GM18511 (cell line): Measurements from ENCODE around the gene PCBP3.

Experiments used
- ATAC-seq: cut with Tn5 transposase; IDR thresholded peaks from one replicate; pipeline ENCODE4 v1.9.1; 2021; ENCODE audit warnings: mild to moderate bottlenecking, moderate library complexity; ENCODE audit not compliant: unreplicated experiment

Gene PCBP3

DNA sequence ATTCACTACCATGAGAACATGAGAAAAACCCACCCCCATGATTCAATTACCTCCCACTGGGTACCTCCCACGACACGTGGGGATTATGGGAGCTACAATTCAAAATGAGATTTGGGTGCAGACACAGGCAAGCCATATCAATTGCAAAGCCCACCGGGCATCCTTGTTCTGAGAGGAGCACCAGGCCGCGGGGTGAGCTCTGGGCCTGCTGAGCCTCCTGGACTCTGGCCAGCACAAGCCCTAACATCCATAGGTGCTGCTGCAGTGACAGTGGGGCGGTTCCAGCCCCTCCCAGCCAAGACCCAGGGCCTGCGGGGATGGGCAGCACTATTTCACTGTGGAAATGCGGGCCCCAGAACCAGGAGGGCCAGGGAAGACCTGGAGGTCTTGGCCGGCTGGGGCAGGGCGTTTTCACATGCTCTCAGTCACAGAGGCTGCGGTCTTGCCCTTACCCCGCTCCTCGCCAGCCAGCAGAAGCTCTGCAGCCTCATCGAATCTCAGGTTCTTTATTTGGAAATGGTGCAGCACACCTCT, 103.8 kb downstream of the PCBP3 start:
- ATAC-seq, result no peak

DNA sequence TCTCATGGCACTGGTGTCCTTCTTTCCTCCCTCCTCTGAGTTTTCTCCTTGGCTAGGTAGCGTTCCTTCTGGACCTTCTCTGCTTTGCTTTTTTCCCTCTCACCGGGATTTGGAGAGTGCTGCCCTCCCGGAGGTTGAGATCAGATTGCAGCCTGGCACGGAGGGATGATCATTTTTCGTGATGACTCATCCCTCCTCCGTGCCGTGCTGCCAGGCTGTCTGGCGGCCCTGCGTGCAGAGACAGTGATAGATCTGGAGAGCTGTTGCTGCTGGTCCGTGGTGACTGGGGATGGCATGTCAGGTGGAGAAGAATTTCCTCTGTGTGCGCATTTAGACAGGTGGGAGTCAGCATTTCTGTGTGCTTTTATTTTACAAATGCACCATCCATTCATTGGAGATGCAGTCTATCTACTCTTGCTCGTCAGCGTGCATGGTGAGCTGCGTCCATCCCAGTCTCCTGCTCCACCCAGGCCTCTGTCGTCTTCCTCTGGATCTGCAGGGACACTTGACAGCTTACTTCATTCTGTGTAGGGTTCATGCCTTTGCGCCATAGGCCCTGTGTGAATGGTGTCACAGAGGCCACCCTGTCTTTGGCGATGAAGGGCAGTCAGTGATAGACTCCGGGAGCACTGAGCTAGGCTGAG, 104.4 kb downstream of the PCBP3 start:
- ATAC-seq, result no peak

DNA sequence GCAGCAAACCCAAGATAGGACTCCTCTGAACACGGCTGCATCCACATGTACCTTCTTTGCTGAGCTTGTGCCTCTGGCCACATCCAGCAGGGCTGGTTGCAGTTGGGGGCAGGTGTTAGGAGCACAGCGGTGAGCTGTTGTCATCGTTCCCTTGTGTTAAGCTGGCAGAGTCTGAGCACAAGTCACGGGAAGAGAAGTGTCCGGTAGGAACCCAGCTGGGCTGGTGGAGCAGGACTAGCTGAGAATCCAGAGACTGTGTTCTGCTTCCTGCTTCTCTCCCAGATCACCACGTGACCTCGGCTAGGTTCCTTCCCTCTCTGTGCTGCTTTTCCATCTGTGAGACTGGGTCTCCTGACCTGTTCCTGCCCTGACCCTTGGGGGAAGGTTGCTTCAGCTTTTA, 105.1 kb downstream of the PCBP3 start:
- ATAC-seq, result no peak

DNA sequence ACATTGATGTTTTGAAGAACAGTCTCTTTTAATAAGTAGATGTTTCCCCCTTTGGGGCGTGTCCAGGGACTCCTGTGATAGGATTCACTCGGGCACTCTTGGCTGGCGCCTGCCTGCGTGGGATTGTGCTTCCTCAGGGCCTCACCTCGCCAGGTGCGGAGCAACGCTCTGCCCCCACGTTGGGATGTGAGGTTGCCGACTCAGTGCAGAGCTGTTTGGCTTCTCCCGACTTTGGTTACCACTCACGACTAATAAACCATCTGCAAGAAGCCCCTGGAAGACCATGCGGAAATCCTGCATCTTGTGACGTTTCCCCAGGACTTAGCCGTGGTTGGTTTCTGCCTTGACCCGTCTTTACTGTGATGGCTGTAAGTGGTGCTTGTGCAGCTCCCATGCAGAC, 106.4 kb downstream of the PCBP3 start:
- no peak for ATAC-seq

DNA sequence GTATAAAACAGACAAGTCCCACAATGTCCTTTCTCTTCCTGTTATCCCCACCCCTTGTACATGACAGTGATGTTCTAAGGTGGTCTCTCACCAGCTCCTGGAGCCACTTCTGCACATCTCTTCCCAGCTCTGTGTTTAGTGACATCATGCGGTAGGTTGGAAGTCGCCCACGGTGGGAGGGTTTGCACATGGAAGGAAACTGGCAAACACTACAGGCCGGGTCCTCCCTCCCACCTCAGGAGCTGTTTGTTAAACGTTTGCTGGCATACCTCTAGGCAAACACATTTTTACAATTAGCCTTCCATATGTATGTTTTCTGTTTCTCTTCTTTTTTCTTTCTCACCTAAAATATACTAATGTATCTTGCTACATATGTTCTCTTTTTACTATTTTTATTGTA, 107.4 kb downstream of the PCBP3 start:
- no peak for ATAC-seq

DNA sequence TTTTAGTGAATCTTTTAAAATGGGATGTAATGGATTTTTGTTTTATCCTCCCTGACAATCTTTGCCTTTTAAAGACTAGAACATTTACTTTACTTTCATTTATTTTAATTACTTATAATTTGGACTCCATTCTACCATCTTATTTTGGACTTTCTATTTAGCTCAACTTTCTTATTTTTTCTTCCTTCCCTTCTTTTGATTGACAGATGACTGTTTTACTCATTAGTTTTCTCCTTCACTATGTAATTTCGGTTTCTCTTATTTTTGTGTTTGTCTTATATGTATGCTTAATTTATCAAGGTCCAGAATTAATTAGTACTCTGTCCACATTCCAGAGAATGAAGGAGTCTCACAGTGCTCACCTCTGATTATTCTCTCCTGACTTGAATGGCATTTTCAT, 109.9 kb downstream of the PCBP3 start:
- no peak for ATAC-seq

DNA sequence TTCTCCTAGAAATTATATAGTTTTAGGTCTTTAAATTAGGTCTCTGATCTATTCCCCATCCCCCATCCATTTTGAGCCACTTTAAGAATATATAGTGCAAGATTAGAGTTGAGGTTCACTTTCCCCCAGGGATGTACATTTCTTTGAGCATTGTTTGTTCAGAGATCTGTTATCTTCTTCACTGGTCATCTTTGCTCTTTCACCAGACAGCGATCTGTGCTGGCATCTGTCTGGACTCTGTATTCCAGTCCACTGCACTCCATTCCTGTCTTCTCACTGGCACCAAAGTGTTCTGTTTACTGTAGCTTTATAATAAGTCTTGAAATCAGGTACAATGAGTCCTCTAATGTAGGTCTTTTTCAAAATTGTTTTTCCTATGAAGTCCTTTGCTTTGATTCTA, 112.5 kb downstream of the PCBP3 start:
- no peak for ATAC-seq

DNA sequence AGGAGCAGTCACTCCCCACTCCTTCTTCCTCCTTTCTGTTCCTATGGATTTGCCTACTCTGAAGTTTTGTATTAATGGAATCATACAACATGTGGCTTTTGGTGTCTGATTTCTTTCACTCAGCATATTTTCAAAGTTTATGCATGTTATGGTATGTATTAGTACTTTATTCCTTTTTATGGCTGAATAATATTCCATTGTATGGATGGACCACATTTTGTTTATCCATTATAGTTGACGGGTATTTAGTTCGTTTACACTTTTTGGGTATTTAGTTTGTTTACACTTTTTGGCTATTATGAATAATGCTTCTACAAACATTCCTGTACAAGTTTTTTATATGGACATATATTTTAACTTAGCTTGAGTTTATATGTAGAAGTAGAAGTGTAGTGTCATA, 113.1 kb downstream of the PCBP3 start:
- ATAC-seq, result no peak

DNA sequence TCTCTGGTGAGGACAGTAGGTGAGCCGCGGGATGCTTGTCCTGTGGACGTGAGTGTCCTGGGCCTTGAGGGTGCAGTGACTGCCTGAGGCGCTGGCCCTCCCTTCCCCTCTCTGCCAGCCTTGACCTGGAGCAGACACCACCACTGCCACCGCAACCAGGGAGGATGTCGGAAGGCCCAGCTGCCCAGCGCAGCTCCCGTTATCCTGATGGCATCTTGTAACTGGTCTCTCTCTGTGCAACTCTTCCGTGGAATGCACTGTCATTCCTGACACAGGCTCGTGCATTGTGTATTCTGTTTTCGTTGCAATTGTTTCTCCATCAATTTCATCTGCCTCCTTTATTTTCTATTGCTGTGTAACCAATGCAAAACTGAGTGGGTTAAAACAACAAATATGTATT, 118.2 kb downstream of the PCBP3 start:
- no peak for ATAC-seq

DNA sequence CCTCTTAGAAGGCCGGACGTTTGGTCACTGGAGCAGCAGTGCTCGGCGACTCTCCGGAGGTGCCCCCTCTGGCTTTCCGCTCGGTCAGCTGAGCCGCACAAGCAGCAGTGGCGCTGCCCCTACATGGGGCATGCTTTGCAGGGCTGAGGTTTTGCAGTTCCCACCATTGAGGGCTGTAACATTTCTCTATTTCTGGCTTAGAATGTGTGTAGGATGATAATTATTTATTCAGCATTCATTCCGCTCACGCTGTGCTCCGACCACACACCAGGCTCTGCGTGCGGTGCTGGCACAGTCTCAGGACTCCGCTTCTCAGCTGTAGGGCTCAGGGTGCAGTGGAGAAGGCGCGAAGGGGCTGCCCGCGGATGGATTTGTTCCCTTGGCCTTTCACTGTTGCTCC, 119.5 kb downstream of the PCBP3 start:
- no peak for ATAC-seq

DNA sequence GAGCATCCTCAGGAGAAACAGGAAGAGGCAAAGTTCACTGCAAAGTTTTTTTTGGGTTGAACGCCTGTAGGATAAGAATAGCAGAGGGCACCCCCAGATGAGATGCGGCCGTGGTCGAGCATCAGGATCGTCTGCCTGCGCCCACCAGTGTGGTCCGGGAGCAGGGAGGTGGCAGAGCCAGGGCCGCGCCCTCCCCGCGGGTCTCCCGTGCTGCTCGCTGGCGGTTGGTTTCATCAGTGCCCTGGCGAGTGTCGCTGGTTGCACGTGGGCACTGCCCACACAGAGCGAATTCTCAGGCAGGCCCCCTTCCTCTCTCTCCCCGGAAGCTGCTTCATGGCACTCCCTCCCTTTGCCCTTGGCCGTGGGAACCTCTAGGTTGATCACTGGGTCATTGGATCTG, 120.0 kb downstream of the PCBP3 start:
- ATAC-seq, result no peak

DNA sequence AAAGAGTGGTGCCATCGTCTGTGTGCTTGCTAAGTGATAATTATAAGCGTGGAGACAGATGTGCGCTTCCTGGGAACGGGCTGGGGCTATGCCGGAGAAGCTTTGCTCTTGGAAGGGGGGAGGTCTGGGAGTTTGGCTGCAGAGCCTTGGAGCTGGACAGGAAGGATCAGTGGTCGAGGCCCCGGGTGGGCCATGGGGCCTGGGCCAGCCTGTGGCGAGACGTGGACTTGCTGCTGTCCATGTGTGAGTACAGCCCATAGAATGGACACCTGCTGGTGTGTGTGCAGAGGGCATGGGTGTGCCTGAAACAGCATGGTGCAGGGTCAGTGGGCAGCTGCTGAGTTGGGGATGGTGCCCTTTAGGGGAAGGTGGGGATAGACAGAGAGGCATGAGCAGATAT, 121.3 kb downstream of the PCBP3 start:
- no peak for ATAC-seq

DNA sequence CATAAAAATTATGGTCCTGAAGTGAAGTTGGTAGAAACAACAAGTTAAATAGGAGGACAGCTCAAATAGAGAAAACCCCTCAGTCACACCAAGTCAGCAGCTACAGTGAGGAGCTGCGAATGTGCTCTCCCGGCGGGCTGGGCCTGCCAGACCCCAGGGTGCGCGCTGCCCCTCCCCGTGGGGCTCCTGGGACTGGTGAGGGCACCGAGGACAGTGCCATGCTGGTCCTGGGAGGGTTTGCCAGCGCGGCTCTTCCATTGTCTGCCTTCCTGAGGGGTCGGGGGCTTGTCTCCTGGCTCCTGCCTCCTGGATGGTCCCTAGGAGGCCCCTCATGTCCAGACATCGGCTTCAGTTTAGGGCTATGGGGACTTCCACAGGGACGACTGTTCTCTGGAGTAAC, 121.8 kb downstream of the PCBP3 start:
- no peak for ATAC-seq

DNA sequence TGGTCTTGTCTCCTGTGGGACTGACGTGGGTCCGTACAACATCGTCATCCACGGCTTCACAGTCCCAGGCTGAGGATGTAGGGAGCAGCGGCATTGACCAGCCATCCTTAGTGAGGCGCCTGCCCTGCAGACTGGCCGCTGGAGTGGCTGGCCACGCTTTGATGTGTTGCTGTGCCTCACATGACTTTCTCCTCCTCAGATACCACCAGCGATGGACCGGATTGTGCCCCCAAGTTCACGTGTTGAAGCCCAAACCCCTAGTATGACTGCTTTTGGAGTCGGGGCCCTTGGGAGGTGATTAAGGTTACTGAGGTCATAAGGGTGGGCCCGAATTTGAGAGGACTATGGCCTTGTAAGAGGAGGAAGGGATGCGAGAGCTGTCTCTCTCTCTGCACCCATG, 122.5 kb downstream of the PCBP3 start:
- no peak for ATAC-seq

DNA sequence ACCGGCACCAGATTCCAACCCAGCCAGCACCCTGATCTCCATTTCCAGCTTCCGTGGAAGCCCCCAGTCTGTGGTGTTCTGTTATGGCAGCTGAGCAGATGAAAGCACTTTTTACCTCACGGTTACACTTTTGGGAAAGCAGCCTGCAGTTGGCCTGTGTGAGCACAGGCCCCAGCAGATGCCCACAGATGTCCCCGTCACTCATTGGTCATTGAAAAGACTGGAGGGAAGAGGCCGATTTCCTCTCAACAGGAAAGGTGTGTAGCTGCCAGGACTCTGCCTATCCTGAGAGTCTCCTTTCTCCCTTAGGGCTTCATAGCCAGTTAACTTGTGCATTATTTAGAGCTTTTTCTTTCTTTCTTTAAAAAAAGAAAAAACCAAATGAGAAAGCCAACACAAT, 123.0 kb downstream of the PCBP3 start:
- no peak for ATAC-seq

DNA sequence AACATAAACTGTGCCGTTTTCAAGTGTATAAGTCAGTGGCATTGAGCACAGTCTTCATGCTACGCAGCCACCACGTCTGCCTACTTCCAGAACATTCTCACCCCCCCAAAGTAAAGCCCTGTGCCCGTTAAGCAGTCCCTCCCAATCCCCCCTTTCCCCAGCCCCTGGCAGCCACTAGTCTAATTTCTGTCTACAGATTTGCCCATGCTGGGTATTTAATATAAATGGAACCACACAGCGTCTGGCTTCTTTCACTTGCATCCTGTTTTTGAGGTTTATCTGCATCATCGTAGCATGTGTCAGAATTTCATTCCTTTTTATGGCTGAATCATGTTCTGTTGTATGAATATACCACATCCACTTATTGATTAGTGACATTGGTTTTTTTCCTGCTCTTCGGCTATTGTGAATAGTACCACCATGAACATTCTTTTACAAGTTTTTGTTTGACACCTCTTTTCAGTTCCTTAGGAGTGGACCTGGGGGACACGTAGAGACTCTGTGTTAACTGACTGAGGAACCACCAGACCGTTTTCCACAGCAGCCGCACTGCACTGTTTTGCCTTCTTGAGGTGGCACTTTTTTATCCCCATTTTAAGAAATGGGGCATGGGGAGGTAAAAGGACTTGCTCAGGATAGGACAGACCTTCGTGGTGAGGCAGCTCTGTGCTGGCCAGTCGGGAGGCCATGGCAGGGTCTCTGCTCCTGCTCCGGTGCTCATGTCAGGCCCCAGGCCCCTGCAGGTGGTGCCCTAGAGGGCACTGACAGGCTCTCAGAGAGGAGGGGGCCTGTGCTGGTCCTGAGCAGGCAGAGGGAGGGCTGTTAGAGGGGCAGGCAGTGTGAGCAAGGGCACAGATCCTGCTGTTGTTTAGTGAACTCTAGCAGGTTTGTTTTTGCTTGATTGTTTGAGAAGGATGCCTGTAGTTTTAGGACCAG, 123.8 kb downstream of the PCBP3 start:
- ATAC-seq, result no peak

DNA sequence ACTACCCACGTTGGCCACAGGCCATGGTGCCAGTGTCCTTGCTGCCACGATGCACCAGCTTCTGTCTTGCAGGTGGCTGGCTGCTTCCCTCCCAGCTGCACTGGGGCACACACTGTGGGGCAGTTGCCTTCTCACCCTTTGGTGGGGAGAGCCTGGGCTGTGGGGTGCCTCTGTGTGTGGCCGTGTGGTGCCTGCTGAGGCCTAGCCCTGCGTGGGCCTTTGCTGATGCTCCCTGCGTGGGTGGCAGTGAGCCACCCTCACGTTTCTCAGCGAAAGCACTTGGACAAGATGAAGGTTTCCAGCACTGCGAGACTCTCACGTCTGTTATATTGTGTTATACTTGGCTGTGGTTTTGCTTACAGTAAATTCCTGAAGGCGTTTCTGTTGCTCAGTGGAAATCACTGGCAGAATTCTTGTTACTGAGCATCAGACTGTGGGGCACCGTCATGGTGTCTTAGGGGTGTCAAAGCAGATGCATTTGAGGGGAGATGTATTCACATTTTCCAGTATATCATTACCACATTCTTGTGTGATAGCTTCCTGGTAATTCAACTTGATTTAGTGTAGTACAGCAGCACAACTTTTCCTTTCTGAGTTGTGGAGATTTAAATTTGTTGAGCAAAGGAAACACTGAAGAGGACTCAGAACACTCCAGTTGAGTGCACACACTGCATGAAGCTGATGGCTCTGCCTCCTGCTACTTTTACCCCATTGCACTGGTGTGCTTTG, 124.7 kb downstream of the PCBP3 start:
- ATAC-seq, result no peak

DNA sequence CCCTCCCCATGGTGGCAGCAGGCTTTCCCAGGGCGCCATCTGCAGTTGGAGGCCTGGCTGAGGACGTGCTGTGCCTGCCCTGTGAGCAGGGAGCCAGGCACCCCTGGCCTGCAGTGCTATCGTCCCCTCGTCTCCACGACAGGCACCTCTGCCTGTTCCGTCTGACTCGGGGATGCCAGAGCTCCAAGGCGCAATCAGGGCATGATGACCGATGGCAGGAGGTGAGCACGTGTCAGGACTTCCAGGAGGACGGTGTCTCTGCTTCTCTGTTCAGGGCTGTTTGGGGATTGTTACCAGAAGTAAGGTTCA, 125.2 kb downstream of the PCBP3 start:
- ATAC-seq, result no peak

DNA sequence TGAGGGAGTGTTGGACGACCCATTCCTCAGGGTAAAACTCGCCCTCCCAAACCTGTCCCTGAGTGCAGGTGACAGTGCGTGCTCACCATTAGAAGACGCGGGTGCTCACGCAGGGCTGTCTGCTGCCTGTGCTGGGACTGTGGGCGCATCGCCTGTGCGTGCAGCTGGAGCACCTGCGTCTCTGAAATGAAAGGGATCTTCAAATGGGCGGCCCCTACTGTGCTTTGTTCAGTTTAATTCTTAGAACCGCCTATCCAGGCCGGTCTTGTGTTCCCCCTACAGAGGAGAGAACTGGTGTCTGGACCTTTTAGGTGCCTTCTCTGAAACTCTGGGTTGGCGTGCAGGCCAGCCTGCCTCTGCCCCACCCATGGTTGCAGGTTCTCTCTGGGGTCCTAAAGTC, 125.8 kb downstream of the PCBP3 start:
- ATAC-seq, result no peak

DNA sequence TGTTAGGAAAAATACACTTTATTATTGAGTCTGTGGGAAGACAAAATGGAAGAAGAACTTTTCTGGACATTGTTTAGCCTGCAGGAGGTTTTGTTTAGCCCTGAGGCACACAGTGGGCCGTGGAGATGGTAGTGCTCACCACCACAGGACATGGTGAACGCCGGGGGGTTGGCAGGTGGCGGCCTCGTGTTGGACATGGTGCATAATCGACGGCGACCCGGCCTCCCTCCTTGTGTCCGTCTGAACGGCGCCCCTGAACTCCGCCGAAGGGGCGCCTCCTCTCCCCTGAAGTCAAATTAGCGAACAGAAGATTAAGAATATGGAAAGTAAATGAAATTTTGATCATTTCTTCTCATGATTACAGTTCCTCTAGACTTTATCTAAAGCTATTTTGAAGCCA, 126.4 kb downstream of the PCBP3 start:
- ATAC-seq, result no peak

DNA sequence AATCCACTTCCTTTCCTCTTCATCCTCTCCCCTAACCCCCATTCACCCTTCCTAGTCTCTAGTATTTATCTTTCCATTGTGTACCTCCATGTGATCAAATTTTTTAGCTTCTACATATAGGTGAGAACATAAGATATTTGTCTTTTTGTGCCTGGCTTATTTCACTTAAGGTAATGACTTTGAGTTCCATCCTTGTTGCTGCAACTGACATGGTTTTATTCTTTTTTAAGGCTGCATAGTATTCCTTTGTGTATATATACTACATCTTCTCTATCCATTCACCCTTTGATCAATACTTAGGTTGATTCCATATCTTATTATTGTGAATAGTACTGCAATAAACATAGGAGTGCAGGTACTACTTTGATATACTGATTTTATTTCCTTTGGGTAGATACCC, 128.7 kb downstream of the PCBP3 start:
- no peak for ATAC-seq

DNA sequence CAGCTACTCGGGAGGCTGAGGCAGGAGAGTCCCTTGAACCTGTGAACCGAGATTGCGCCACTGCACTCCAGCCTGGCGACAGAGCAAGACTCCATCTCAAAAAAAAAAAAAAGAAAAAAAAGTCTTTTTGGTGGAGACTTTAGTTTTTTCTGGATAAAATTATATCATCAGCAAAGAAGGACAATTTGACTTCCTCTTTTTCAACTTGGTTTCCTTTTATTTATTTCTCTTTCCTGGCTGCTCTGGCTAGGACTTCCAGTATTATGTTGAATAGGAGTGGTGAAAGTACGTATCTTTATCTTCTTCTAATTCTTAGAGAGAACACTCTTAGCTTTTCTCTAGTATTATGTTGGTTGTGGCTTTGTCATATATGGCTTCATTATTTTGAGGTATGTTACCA, 130.8 kb downstream of the PCBP3 start:
- no peak for ATAC-seq
